Measurements from ENCODE around the gene PPP1R26.
A peak's percentile ranks its signal among the peaks of the same experiment; 100 is the strongest.

The PPP1R26 gene

GRCh38 chr9:135464181-135464580 lies 15.4 kb upstream of the PPP1R26 start:
- H3K4me3 ChIP-seq (ENCODE audit: low read depth, low read length): no peak overlapping the region
- TF ChIP-seq POLR2A (IDR thresholded peaks at IDR 0.05; ENCODE audit: extremely low read depth, insufficient read length) (no peak), MYC (IDR thresholded peaks at IDR 0.05; ENCODE audit: low read depth, low read length) (no peak), CTCF (IDR thresholded peaks at IDR 0.05; ENCODE audit: low read depth, low read length) (no peak)
- TF ChIP-seq, protein P1, sequence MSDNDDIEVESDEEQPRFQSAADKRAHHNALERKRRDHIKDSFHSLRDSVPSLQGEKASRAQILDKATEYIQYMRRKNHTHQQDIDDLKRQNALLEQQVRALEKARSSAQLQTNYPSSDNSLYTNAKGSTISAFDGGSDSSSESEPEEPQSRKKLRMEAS (IDR thresholded peaks at IDR 0.05; ENCODE audit: low read depth, low read length): no peak
- no peak for DNase-seq (ENCODE audit: low read depth)

GRCh38 chr9:135468854-135469521 lies 10.6 kb upstream of the PPP1R26 start:
- TF ChIP-seq, protein P1 (IDR thresholded peaks at IDR 0.05; ENCODE audit: low read depth, low read length): peak; percentile 38; the same call in 1 of the 2 replicates
- no peak for TF ChIP-seq CTCF (IDR thresholded peaks at IDR 0.05; ENCODE audit: low read depth, low read length)
- H3K4me3 ChIP-seq (ENCODE audit: low read depth, low read length): no peak overlapping the region
- peak; percentile 77 for DNase-seq (ENCODE audit: low read depth)

GRCh38 chr9:135471791-135472640 lies 7.6 kb upstream of the PPP1R26 start:
- H3K4me3 ChIP-seq (ENCODE audit: low read depth, low read length): no peak overlapping the region
- DNase-seq (ENCODE audit: low read depth): no peak
- TF ChIP-seq CTCF (IDR thresholded peaks at IDR 0.05; ENCODE audit: low read depth, low read length) (no peak), POLR2A (IDR thresholded peaks at IDR 0.05; ENCODE audit: extremely low read depth, insufficient read length) (no peak), MYC (IDR thresholded peaks at IDR 0.05; ENCODE audit: low read depth, low read length) (no peak)
- TF ChIP-seq, protein P1 (IDR thresholded peaks at IDR 0.05; ENCODE audit: low read depth, low read length): no peak

DNA sequence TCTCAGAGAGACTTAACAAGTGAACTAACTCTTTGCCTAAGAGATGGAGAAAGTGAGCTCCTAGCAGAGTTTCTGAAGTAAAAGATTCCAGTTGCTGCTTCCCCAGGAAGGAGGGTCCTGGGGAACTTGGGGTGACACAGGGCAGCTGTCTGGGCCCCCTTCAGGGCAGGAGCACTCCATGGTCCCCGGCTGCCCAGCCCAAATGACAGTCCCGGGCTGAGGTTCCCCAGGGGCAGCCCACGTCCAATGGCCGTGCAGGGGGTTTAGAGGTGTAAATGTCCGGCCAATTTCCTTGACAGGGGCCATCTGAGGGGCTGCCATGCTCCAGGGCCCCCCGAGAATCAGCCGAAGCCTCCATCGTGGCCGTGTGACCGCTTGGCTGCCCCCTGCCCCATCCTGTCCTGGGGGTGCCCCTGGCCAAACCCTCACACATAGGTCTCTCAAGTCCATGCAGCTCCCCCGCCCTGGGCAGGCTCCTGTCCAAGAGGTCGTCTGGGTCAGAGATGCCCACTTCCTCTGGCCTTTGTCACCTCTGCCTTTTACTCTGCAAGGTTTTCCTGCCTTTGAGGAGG lies 5.5 kb upstream of the PPP1R26 start:
- TF ChIP-seq, protein P1 (IDR thresholded peaks at IDR 0.05; ENCODE audit: low read depth, low read length): no peak
- no peak for TF ChIP-seq CTCF (IDR thresholded peaks at IDR 0.05; ENCODE audit: low read depth, low read length)
- TF ChIP-seq POLR2A (IDR thresholded peaks at IDR 0.05; ENCODE audit: extremely low read depth, insufficient read length): no peak
- TF ChIP-seq MYC (IDR thresholded peaks at IDR 0.05; ENCODE audit: low read depth, low read length): no peak
- no peak for DNase-seq (ENCODE audit: low read depth)
- H3K4me3 ChIP-seq (ENCODE audit: low read depth, low read length): no peak overlapping the region

- peak; percentile 25 for DNase-seq (ENCODE audit: low read depth)
- H3K4me3 ChIP-seq (ENCODE audit: low read depth, low read length): no peak overlapping the region
- TF ChIP-seq CTCF (IDR thresholded peaks at IDR 0.05; ENCODE audit: low read depth, low read length): peak; percentile 32
- TF ChIP-seq POLR2A (IDR thresholded peaks at IDR 0.05; ENCODE audit: extremely low read depth, insufficient read length): no peak
Measured at GRCh38 chr9:135474915-135475314, 4.7 kb upstream of the PPP1R26 start.

Data from NB4 (cell line).